Measurements from ENCODE around the gene AVPR2. TPM values are rescaled to one million over a fixed set of nuclear protein-coding genes. Genes with fewer than 3 reads are reported as not detected.

Gene AVPR2
- total and polyA plus RNA-seq, 4 donors: 0.05 TPM; not detected in 3

DNA sequence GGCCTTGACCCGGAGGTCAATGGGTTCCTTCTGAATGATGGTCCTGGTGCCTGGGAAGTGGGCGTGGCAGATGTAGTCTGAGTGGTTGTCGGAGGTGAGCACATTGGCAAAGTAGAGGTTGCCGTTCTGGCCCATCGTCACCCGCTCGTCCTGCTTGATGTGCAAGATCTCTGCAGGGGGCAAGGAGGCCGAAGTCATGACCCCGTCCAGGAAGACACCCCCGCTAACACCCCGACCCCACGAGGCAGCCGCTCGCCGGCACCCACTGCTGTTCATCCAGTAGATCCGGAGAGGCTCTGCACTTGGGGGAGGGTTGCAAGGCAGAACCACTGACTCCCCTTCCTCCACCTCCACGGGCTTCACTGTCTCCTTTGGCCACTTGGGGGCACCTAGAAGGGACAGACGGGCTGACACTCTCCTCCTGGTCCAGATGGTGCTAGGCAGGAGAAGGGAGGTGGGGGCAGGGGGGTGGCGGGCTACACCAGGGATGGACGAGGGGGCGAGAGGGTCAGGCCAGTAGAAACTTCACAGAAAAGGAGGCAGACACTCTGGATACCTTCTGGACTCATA is 33.6 kb upstream of the AVPR2 start:
- H3K27ac ChIP-seq (ENCODE audit: low read depth in 1 of 2, low read length in 2 of 2): no peak overlapping the region
- H3K4me1 ChIP-seq (ENCODE audit: control insufficient read depth in 4 of 4, insufficient read depth in 4 of 4, low read length in 3 of 4): no peaks in the 10 kb centered on the region
- H3K9me3 ChIP-seq (ENCODE audit: control insufficient read depth in 4 of 4, low read length in 3 of 4): no peaks in the 10 kb centered on the region
- no peaks in the 10 kb centered on the region for H3K36me3 ChIP-seq (ENCODE audit: control insufficient read depth in 4 of 4, insufficient read depth in 3 of 4, low read depth in 1 of 4, low read length in 3 of 4)
- no peak for DNase-seq (ENCODE audit: low spot score)
- no peak overlapping the region for H3K4me3 ChIP-seq (ENCODE audit: low read depth in 1 of 3, low read length in 3 of 3)
- WGBS: 56% methylated on average over 21 of the region's 21 CpGs
- H3K27me3 ChIP-seq (ENCODE audit: control insufficient read depth in 4 of 4, insufficient read depth in 4 of 4, low read length in 3 of 4): no peaks in the 10 kb centered on the region
- TF ChIP-seq, protein P1, sequence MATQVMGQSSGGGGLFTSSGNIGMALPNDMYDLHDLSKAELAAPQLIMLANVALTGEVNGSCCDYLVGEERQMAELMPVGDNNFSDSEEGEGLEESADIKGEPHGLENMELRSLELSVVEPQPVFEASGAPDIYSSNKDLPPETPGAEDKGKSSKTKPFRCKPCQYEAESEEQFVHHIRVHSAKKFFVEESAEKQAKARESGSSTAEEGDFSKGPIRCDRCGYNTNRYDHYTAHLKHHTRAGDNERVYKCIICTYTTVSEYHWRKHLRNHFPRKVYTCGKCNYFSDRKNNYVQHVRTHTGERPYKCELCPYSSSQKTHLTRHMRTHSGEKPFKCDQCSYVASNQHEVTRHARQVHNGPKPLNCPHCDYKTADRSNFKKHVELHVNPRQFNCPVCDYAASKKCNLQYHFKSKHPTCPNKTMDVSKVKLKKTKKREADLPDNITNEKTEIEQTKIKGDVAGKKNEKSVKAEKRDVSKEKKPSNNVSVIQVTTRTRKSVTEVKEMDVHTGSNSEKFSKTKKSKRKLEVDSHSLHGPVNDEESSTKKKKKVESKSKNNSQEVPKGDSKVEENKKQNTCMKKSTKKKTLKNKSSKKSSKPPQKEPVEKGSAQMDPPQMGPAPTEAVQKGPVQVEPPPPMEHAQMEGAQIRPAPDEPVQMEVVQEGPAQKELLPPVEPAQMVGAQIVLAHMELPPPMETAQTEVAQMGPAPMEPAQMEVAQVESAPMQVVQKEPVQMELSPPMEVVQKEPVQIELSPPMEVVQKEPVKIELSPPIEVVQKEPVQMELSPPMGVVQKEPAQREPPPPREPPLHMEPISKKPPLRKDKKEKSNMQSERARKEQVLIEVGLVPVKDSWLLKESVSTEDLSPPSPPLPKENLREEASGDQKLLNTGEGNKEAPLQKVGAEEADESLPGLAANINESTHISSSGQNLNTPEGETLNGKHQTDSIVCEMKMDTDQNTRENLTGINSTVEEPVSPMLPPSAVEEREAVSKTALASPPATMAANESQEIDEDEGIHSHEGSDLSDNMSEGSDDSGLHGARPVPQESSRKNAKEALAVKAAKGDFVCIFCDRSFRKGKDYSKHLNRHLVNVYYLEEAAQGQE (IDR thresholded peaks at IDR 0.05): no peak
- no peak for TF ChIP-seq NR2F2 (IDR thresholded peaks at IDR 0.05)
- TF ChIP-seq FOXA2 (IDR thresholded peaks at IDR 0.05): no peak
- no peak for TF ChIP-seq HNF4G (IDR thresholded peaks at IDR 0.05)
- TF ChIP-seq, protein P2, sequence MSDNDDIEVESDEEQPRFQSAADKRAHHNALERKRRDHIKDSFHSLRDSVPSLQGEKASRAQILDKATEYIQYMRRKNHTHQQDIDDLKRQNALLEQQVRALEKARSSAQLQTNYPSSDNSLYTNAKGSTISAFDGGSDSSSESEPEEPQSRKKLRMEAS (IDR thresholded peaks at IDR 0.05): no peak
- TF ChIP-seq, protein P3, sequence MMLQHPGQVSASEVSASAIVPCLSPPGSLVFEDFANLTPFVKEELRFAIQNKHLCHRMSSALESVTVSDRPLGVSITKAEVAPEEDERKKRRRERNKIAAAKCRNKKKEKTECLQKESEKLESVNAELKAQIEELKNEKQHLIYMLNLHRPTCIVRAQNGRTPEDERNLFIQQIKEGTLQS (IDR thresholded peaks at IDR 0.05): no peak
- no peak for TF ChIP-seq JUND (IDR thresholded peaks at IDR 0.05)
- TF ChIP-seq TAF1 (conservative IDR thresholded peaks at IDR 0.05): no peak
- TF ChIP-seq, protein P4, sequence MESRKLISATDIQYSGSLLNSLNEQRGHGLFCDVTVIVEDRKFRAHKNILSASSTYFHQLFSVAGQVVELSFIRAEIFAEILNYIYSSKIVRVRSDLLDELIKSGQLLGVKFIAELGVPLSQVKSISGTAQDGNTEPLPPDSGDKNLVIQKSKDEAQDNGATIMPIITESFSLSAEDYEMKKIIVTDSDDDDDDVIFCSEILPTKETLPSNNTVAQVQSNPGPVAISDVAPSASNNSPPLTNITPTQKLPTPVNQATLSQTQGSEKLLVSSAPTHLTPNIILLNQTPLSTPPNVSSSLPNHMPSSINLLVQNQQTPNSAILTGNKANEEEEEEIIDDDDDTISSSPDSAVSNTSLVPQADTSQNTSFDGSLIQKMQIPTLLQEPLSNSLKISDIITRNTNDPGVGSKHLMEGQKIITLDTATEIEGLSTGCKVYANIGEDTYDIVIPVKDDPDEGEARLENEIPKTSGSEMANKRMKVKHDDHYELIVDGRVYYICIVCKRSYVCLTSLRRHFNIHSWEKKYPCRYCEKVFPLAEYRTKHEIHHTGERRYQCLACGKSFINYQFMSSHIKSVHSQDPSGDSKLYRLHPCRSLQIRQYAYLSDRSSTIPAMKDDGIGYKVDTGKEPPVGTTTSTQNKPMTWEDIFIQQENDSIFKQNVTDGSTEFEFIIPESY (IDR thresholded peaks at IDR 0.05): no peak
- no peak for TF ChIP-seq HNF4A (conservative IDR thresholded peaks at IDR 0.05)
- TF ChIP-seq, protein P5, sequence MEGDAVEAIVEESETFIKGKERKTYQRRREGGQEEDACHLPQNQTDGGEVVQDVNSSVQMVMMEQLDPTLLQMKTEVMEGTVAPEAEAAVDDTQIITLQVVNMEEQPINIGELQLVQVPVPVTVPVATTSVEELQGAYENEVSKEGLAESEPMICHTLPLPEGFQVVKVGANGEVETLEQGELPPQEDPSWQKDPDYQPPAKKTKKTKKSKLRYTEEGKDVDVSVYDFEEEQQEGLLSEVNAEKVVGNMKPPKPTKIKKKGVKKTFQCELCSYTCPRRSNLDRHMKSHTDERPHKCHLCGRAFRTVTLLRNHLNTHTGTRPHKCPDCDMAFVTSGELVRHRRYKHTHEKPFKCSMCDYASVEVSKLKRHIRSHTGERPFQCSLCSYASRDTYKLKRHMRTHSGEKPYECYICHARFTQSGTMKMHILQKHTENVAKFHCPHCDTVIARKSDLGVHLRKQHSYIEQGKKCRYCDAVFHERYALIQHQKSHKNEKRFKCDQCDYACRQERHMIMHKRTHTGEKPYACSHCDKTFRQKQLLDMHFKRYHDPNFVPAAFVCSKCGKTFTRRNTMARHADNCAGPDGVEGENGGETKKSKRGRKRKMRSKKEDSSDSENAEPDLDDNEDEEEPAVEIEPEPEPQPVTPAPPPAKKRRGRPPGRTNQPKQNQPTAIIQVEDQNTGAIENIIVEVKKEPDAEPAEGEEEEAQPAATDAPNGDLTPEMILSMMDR (IDR thresholded peaks at IDR 0.05; ENCODE audit: low read depth, low read length, missing input control): no peak
- no peak for TF ChIP-seq YY1 (IDR thresholded peaks at IDR 0.05)
- H3K9ac ChIP-seq (ENCODE audit: low read depth in 1 of 2, low read length in 2 of 2): no peak overlapping the region

DNA sequence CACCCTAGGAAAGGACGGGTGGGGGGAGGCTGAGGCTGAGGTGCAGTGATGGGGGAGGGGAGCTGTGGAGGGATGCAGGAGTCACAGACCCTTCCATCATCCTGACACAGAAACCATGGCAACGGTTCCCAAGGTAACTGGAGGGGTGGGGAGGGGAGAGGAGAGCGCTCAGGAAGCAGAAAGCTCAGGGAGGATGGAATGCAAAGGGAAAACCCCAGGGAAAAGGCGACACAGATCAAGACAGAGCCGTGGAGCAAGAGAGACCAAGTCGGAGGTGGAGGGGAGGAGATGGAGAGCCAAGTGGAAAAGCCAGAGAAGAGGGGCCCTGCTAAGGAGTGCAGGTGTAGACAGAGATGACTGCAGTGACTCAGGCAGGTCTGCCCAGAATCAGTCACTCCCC is 33.0 kb upstream of the AVPR2 start:
- no peak overlapping the region for H3K27ac ChIP-seq (ENCODE audit: low read depth in 1 of 2, low read length in 2 of 2)
- no peaks in the 10 kb centered on the region for H3K4me1 ChIP-seq (ENCODE audit: control insufficient read depth in 4 of 4, insufficient read depth in 4 of 4, low read length in 3 of 4)
- no peak for DNase-seq (ENCODE audit: low spot score)
- no peaks in the 10 kb centered on the region for H3K9me3 ChIP-seq (ENCODE audit: control insufficient read depth in 4 of 4, low read length in 3 of 4)
- WGBS: 22% methylated on average over 6 of the region's 6 CpGs
- H3K4me3 ChIP-seq (ENCODE audit: low read depth in 1 of 3, low read length in 3 of 3): no peak overlapping the region
- TF ChIP-seq, protein P1 (IDR thresholded peaks at IDR 0.05): no peak
- TF ChIP-seq FOXA2 (IDR thresholded peaks at IDR 0.05): no peak
- TF ChIP-seq, protein P2 (IDR thresholded peaks at IDR 0.05): no peak
- peaks cover 0 to 4% (median 0%) of the 10 kb centered on the region in 4 donors for H3K27me3 ChIP-seq (ENCODE audit: control insufficient read depth in 4 of 4, insufficient read depth in 4 of 4, low read length in 3 of 4)
- no peaks in the 10 kb centered on the region for H3K36me3 ChIP-seq (ENCODE audit: control insufficient read depth in 4 of 4, insufficient read depth in 3 of 4, low read depth in 1 of 4, low read length in 3 of 4)
- H3K9ac ChIP-seq (ENCODE audit: low read depth in 1 of 2, low read length in 2 of 2): no peak overlapping the region
